Fibroblast of skin of scalp (primary cell): ENCODE data around the gene THSD7A.
"Not testable (repeated sequence)": the region's sequence is repeated elsewhere in the genome, so short reads cannot be mapped to it uniquely, and the experiment has no call there.

Experiments
- DNase-seq: peaks from one replicate; pipeline ENCODE4 v3.0.0-alpha.2; 2013

The THSD7A gene

GRCh38 chr7:11573128-11573750 is 258.8 kb downstream of the THSD7A start:
- no peak for DNase-seq

- no peak for DNase-seq
These were observed 261.0 kb downstream of the THSD7A start for GRCh38 chr7:11570922-11571550.

GRCh38 chr7:11570205-11570604 is 261.8 kb downstream of the THSD7A start:
- DNase-seq: no peak

- no peak for DNase-seq
These were observed 264.4 kb downstream of the THSD7A start for GRCh38 chr7:11567571-11567970.

GRCh38 chr7:11557627-11558026 is 274.4 kb downstream of the THSD7A start:
- DNase-seq: peak; percentile 31

GRCh38 chr7:11552676-11553296 is 279.2 kb downstream of the THSD7A start:
- no peak for DNase-seq

- no peak for DNase-seq
These were observed 280.5 kb downstream of the THSD7A start for GRCh38 chr7:11551470-11551869.

- no peak for DNase-seq
These were observed 283.5 kb downstream of the THSD7A start for GRCh38 chr7:11548532-11548931.

- DNase-seq: no peak
These were observed 290.7 kb downstream of the THSD7A start for GRCh38 chr7:11541330-11541729.

- peak; percentile 38 for DNase-seq
These were observed 291.7 kb downstream of the THSD7A start for GRCh38 chr7:11540271-11540761.

GRCh38 chr7:11539853-11540252 is 292.1 kb downstream of the THSD7A start:
- DNase-seq: no peak

- no peak for DNase-seq
These were observed 293.2 kb downstream of the THSD7A start for GRCh38 chr7:11538751-11539299.

GRCh38 chr7:11533229-11533820 is 298.7 kb downstream of the THSD7A start:
- no peak for DNase-seq

- no peak for DNase-seq
These were observed 302.6 kb downstream of the THSD7A start for GRCh38 chr7:11529382-11529781.

GRCh38 chr7:11527707-11528106 is 304.3 kb downstream of the THSD7A start:
- no peak for DNase-seq

GRCh38 chr7:11524476-11525397 is 307.3 kb downstream of the THSD7A start:
- DNase-seq: no peak

GRCh38 chr7:11521964-11522499 is 310.0 kb downstream of the THSD7A start:
- not testable (repeated sequence) for DNase-seq

GRCh38 chr7:11517853-11518252 is 314.1 kb downstream of the THSD7A start:
- DNase-seq: no peak

- no peak for DNase-seq
These were observed 315.7 kb downstream of the THSD7A start for GRCh38 chr7:11516328-11516727.

GRCh38 chr7:11513460-11513859 is 318.5 kb downstream of the THSD7A start:
- DNase-seq: no peak

GRCh38 chr7:11507929-11508328 is 324.1 kb downstream of the THSD7A start:
- no peak for DNase-seq

- DNase-seq: no peak
These were observed 325.6 kb downstream of the THSD7A start for GRCh38 chr7:11506417-11506816.
